ENCODE results near the gene HCN1. TPM values are rescaled to one million over a fixed set of nuclear protein-coding genes. Genes with fewer than 3 reads are reported as not detected.
"Not testable (repeated sequence)": the region's sequence is repeated elsewhere in the genome, so short reads cannot be mapped to it uniquely, and the experiment has no call there.

HCN1 gene
- total RNA-seq, 4 donors from 2014 or later = 0.16 TPM; not detected in 3

DNA sequence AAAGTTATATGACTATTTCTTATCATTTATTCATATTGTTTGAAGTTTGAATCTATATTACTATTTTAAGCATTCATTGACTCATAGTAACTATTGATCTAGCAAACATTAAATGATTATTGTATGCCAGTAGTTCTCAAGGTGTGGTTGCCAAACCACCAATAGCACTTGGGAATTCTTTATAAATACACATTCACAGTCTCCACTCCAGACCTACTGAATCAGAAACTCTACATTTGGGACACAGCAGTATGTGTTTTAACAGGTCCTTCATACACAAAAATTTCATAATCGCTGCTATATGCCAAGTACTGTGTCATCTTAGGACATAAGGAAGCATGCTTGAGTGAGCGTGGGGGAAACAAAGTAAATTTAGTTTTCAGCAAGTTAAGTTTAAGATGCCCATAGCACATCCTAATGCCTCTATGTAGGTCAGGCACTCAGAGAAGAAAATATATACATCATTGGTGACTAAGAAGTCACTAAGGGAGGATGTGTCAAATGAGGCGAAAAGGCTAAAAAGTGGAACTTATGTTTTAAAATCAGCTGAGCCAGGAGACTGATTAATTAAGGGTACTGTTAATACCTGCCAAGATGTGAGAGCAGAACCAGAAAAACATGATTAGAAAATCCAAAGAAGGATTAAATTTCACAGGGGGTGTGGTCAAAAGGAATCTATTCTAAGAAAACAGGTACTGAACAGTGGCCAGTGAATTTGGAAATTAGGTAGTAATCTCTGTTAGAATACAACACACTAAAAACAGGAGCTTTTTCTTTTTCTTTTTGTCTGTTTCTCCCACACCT lies 340.8 kb downstream of the HCN1 start:
- WGBS, 2 donors = 59 to 66% methylated on average over 3 of the region's 3 CpGs
- no peak for DNase-seq (ENCODE audit: low spot score in 2 of 2)
- H3K4me3 ChIP-seq (ENCODE audit: low read depth, poor library complexity, severe bottlenecking) = no peak overlapping the region
- TF ChIP-seq, protein P1, sequence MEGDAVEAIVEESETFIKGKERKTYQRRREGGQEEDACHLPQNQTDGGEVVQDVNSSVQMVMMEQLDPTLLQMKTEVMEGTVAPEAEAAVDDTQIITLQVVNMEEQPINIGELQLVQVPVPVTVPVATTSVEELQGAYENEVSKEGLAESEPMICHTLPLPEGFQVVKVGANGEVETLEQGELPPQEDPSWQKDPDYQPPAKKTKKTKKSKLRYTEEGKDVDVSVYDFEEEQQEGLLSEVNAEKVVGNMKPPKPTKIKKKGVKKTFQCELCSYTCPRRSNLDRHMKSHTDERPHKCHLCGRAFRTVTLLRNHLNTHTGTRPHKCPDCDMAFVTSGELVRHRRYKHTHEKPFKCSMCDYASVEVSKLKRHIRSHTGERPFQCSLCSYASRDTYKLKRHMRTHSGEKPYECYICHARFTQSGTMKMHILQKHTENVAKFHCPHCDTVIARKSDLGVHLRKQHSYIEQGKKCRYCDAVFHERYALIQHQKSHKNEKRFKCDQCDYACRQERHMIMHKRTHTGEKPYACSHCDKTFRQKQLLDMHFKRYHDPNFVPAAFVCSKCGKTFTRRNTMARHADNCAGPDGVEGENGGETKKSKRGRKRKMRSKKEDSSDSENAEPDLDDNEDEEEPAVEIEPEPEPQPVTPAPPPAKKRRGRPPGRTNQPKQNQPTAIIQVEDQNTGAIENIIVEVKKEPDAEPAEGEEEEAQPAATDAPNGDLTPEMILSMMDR (IDR thresholded peaks at IDR 0.05) = no peak
- no peak for TF ChIP-seq POLR2A (IDR thresholded peaks at IDR 0.05)
- intact Hi-C loops (cut with DNase I; ENCODE audit: low total_unique reads) = no loop called here

DNA sequence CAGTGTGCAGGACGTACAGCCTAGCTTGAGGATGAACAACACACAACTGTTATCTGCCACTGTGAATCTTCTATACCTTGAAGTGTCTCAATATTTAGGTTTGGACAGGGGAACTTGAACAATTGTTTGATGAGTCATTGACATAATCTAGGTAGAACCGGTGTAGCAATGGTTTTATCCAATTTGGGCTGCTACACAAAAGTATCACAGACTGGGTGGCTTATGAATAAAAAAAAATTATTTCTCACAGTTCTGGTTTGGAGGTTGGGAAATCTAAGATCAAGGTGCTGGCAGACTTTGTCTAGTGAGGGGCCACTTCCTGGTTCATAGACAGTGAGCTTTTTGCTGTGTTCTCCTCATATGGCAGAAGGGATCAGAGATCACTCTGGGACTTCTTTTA lies 359.7 kb downstream of the HCN1 start:
- 55 to 67% methylated on average over 2 of the region's 2 CpGs for WGBS, 2 donors
- intact Hi-C loops (cut with DNase I; ENCODE audit: low total_unique reads) = no loop called here
- no peak for DNase-seq (ENCODE audit: low spot score in 2 of 2)
- H3K4me3 ChIP-seq (ENCODE audit: low read depth, poor library complexity, severe bottlenecking) = no peak overlapping the region
- TF ChIP-seq POLR2A (IDR thresholded peaks at IDR 0.05) = no peak

DNA sequence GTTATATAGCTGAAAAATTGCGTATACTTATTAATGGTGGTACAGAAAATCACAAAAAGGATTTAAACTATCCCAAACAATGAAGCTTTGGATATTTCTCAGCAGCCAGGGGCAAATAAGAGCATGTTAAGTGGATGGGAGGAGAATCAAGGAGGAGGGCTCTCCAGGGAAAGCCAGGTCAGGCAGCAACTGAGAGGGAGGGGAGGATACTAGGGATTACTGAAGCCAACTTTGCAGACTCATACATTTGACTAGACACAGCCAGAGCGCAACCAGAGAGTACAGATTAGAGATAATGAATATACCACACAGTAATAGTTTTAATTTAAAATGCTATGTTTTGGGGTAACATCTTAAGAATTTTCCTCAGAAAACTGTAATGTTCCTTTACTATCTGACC lies 360.2 kb downstream of the HCN1 start:
- intact Hi-C loops (cut with DNase I; ENCODE audit: low total_unique reads) = no loop called here
- no peak overlapping the region for H3K4me3 ChIP-seq (ENCODE audit: low read depth, poor library complexity, severe bottlenecking)
- 77 to 81% methylated on average over 2 of the region's 2 CpGs for WGBS, 2 donors
- no peak for DNase-seq (ENCODE audit: low spot score in 2 of 2)
- TF ChIP-seq, protein P1 (IDR thresholded peaks at IDR 0.05) = no peak
- no peak for TF ChIP-seq POLR2A (IDR thresholded peaks at IDR 0.05)

DNA sequence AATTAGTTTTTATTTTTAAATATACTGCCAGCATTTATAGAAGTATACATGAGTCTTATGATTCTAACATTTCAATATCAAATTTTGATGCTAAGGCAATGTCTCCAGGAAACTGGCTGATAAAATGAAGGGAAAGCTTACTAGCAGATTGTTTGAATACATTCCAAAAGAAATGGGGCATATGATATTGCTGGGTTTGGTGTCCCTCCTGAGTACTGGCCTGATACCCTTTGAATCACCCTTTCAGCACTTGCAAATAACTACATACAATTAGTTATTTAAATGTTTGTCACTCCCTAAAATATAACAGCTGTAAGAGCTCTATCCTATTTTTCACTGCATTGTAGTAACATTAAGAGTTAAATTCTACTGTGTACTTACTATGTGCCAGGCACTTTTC lies 360.8 kb downstream of the HCN1 start:
- no peak for DNase-seq (ENCODE audit: low spot score in 2 of 2)
- TF ChIP-seq POLR2A (IDR thresholded peaks at IDR 0.05) = no peak
- TF ChIP-seq, protein P1 (IDR thresholded peaks at IDR 0.05) = no peak

DNA sequence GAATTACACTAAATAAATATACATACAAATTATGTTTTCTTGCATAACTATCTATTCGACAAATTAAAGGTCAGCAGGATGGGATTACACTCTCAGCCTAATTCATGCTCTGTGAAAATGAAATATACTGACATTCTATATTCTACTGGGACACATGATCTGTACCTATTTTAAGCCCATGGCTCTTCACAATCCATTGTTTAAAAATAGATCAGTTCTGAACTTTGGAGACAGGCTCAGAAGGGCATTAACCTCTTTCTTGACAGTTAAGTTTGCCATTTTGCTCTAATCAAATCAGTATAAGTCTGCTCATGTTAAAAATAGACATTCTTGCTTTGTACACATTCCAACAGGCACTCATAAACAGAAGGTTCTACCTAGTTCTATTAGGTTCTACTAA lies 361.2 kb downstream of the HCN1 start:
- intact Hi-C loops (cut with DNase I; ENCODE audit: low total_unique reads) = no loop called here
- no peak overlapping the region for H3K4me3 ChIP-seq (ENCODE audit: low read depth, poor library complexity, severe bottlenecking)
- TF ChIP-seq, protein P1 (IDR thresholded peaks at IDR 0.05) = no peak
- no peak for TF ChIP-seq POLR2A (IDR thresholded peaks at IDR 0.05)
- no peak for DNase-seq (ENCODE audit: low spot score in 2 of 2)
- 79 to 85% methylated on average over 1 of the region's 1 CpG for WGBS, 2 donors

More for the DNA sequence above, 360.8 kb downstream of the HCN1 start:
- no peak overlapping the region for H3K4me3 ChIP-seq (ENCODE audit: low read depth, poor library complexity, severe bottlenecking)
- intact Hi-C loops (cut with DNase I; ENCODE audit: low total_unique reads) = no loop called here

DNA sequence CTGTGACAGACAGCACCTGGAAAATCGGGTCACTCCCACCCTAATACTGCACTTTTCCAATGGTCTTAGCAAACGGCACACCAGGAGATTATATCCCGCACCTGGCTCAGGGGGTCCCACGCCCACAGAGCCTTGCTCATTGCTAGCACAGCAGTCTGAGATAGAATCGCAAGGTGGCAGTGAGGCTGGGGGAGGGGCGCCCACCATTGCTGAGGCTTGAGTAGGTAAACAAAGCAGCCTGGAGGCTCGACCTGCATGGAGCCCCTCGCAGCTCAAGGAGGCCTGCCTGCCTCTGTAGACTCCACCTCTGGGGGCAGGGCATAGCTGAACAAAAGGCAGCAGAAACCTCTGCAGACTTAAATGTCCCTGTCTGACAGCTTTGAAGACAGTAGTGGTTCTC lies 383.6 kb downstream of the HCN1 start:
- DNase-seq (ENCODE audit: low spot score in 2 of 2) = not testable (repeated sequence)
- WGBS, 2 donors = 84 to 86% methylated on average over 7 to 8 of the region's 8 CpGs

DNA sequence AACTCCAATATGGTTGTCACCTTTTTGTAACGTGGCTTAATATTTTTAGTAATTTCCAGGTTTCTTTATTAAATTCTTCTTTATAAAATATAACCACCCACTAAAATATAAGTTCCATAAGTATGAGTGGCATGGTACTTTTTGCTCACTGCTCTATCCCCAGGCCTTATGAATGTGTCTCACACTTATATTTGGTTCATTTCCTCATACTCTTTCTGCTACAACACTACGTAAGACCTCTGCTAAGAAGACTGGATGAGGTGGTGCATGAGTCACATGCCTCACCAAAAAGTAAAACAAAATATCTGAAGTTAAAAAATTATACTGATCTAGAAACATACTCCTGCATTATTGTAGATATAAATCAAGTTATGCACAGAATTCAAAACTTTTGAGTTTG lies 400.9 kb downstream of the HCN1 start:
- no peak for TF ChIP-seq POLR2A (IDR thresholded peaks at IDR 0.05)
- TF ChIP-seq, protein P1 (IDR thresholded peaks at IDR 0.05) = no peak
- DNase-seq (ENCODE audit: low spot score in 2 of 2) = no peak
- 88 to 92% methylated on average over 2 of the region's 2 CpGs for WGBS, 2 donors
- no peak overlapping the region for H3K4me3 ChIP-seq (ENCODE audit: low read depth, poor library complexity, severe bottlenecking)
- intact Hi-C loops (cut with DNase I; ENCODE audit: low total_unique reads) = no loop called here

More for the DNA sequence above, 383.6 kb downstream of the HCN1 start:
- intact Hi-C loops (cut with DNase I; ENCODE audit: low total_unique reads); H3K4me3 ChIP-seq (ENCODE audit: low read depth, poor library complexity, severe bottlenecking): not testable (repeated sequence)
